AML-193 (cell line): ENCODE data around the gene ATP5MK.
"Not testable (repeated sequence)": the region's sequence is repeated elsewhere in the genome, so short reads cannot be mapped to it uniquely, and the experiment has no call there.

Source experiments
- DNase-seq, 2 experiments: peaks; one replicate each; lab custom pipeline; 2025; lab: John Stamatoyannopoulos, UW

The ATP5MK gene, protein sequence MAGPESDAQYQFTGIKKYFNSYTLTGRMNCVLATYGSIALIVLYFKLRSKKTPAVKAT

DNA sequence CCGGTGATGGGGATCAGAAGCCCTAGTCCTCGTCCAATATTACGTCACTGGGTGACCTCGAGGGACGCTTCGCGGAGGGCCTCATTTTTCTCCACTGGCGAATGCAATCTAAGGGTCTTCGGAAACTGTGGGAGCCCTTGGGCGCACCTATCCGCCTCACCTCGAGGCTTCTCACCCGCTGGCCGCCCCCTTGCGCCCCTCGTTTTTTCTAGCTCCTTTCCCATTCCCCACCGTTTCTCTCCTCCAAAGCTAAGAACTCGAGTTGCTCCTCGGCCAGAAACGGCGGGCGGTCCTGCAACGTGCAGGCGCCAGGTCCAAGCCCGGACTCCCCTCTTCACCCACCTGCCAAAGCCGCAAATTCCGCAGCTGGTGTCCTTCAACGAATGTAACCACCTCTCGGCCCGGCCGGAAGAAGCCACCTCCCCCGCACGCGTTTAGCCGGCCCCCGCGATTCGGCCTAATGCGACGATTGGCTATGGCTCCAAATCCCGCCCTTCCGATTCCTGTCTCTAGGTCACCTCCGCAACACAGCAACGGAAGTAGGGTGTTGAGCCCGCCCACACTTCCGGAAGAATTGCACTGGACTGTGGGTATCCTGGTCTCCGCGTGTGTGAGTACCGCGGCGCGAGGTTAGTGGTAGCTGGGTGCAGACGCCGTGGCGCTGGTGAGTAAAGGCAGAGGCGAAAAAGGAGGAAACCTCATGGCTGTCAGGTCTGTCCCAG, at the start of gene ATP5MK, which contains the start of gene PDCD11:
Gene ATP5MK, minus strand, starts transcription at position 409 of the 722 bp plus-strand sequence. CDS start 4,018 bp downstream, outside the sequence.
Gene PDCD11, plus strand, starts transcription at position 560 of the 722 bp plus-strand sequence. CDS start 1,801 bp downstream, outside the sequence.
- peak; percentile 98 for DNase-seq

DNA sequence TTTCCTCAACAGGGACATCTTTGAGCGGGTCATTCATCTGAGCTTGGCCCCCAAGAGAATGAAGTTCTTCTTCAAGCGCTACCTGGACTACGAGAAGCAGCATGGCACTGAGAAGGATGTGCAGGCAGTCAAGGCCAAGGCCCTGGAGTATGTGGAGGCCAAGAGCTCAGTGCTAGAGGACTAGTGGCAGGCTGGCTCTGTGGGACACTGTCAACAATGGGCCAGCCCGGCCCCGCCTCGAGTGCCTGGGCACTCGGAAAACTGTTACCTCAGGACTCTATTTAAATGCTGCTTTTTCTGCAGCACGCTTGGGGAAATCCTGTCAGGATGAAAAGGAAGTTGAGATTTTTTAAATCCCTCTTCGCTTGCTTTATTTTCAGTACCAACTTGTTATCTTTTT, 49.1 kb upstream of the ATP5MK start:
- DNase-seq, result no peak

DNA sequence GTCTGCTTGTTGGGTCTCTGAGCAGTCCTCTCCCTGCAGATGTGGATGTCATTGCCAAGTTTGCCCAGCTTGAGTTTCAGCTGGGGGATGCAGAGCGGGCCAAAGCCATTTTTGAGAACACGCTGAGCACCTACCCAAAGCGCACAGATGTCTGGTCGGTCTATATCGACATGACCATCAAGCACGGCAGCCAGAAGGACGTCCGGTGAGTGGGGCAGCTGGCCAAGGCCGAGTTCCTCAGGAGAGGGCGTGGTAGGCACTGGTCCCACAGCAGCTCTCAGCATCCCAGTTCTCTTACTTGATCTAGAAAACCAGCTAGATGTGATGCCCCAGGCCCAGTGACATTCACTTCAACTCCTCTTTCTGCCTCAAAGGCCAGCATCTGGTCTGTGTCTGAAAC, 48.2 kb upstream of the ATP5MK start:
- DNase-seq, result no peak

DNA sequence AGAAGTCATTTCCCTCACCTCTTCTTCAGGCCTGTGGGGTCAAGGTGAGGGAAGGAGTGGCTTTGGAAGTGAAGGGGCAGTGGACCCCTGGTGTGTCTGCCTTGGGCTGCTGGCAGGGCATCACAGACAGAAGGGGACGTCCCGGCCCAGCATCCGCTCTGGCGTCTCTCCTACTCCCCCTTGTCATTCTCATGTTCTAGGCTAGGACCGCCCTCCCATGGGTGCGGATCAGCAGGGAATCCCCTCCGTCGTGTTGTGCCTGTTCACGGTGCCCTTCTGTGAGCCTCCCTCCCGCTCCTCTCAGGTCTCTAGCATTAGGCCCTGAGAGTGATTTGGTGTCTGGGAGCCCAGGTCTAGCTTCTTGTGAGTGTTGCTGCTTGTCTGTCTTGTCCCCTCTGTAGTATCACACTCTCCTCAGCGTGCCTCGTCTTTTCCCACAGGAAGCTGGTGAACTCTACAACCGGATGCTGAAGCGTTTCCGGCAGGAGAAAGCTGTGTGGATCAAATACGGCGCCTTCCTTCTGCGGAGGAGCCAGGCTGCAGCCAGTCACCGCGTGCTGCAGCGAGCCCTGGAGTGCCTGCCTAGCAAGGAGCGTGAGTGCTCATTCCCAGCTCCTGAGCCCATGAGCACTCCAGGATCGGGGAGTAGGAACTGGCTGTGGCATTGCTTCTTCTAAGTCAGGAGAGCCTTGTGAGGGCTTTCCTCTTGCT, 47.4 kb upstream of the ATP5MK start:
- DNase-seq, result no peak

DNA sequence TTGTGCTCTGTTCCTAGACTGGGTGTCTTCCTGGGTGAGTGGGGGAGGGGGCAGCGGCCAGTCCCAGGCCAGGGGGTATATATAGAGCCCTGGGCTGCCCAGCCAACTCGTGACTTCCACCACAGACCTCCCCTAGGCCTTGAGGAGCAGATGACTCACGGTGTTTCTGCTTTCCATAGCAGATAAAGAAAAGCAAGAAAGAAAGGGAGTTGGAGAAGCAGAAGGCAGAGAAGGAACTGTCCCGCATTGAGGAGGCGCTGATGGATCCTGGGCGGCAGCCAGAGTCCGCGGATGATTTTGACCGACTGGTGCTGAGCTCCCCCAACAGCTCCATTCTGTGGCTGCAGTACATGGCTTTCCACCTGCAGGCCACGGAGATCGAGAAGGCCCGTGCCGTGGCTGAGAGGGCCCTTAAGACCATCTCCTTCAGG, 45.8 kb upstream of the ATP5MK start:
- DNase-seq, result no peak

DNA sequence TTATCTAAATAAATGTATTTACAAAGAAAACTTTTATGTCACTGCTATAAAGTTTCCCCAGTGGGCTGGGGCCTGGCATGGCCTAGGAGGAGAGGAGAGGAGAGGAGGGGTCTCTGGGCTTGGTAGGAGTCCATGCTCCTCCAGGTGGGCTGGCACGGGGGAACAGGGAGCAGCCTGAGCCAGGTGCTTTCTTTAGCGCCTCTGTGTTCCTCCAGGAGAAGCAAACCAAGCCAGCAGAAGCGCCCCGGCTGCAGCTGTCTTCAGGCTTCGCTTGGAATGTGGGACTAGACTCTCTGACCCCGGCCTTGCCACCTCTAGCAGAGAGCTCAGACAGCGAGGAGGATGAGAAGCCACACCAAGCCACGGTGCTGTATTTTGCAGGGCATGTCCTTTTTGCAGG, 45.3 kb upstream of the ATP5MK start:
- DNase-seq, result no peak

DNA sequence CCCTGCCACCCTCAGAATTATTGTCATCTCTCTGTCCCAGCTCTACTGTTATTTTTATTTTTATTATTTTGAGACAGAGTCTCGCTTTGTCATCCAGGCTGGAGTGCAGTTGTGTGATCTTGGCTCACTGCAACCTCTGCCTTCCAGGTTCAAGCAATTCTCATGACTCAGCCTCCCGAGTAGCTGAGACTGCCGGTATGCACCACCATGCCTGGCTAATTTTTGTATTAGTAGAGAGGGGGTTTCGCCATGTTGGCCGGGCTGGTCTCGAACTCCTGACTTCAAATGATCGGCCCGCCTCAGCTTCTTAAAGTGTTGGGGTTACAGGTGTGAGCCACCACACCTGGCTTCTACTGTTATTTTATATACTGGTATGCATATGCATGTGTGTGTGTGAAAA, 44.9 kb upstream of the ATP5MK start:
- no peak for DNase-seq

DNA sequence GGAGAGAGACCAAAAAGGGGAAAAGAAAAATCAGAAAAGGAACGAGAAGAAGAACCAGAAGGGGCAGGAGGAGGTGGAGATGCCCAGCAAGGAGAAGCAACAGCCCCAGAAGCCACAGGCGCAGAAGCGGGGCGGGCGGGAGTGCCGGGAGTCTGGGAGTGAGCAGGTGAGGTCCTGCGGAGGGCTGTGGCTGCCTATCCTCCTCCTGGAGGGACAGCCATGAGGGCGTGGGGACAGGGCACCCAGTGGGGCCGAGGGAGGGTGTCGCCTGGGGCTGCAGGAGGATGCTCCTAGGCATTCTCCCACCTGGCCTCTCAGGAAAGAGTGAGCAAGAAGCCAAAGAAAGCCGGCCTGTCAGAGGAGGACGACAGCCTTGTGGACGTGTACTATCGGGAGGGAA, 44.1 kb upstream of the ATP5MK start:
- DNase-seq, result no peak

DNA sequence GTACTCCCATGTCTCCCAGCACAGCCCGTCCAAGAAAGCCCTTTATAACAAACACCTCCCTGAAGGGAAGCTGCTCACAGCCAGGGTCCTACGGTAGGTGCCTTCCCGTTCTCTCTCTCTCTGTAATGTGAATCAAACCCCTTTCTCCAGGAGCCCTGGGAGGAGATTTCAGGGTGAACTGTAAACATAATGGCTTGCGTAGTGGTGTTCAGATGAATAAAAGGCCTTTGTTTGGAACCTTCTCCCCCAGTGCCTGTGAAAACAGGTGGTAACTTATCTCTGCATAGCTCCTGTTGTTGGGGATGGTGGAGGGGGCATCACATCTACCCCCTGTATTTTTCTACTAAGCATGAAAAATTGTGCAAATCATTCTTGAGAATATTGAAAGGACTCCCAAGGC, 43.5 kb upstream of the ATP5MK start:
- no peak for DNase-seq

DNA sequence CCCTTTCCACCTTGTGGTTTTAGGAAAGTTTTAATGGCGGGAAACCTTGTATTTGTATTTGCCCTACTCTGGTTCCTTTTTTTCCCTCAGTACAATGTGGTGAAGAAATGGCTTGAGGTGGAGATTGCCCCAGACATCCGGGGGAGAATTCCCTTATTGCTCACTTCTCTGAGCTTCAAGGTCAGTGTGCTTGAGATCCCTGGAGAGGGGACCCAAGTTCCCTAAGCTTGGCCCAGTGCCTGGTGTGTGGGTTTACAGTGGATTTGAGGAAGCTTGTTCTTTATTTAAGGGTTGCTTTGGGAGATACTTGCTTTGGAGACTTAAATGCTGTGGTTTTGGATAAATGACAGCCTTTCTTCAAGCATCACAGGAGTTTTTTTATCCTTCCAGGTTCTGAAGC, 37.6 kb upstream of the ATP5MK start:
- no peak for DNase-seq

DNA sequence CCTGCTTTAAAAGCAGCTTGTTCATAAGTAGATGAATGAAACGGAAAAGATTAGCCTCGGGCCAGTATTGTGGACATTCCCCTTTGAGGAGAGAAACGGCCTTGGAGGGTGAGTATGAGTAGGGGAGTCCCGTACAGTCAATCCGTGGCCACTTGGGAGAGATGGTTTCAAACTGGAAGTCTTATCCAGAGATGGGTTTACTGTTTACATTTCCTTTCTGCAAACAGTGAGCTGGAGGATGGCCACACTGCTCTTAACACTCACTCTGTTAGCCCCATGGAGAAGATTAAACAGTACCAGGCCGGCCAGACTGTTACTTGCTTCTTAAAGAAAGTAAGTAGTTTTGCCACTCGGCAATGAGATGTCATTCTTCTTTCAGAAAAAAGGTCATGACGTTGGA, 35.6 kb upstream of the ATP5MK start:
- no peak for DNase-seq

DNA sequence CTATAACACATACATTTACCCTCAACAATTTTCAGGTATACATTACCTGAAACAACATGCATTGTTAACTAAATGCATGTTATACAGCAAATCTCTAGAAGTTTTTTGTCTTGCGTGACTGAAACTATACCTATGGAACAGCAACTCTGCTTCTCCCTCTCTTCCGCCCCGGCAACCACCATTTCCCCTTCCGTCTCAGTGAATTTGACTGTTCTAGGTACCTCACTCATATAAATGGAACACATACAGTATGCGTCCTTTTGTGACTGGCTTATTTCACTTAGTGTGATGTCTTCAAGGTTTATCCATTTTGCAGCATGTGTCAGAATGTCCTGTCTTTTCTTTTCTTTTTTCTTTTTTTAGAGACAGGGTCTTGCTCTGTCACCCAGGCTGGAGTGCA, 33.4 kb upstream of the ATP5MK start:
- no peak for DNase-seq

DNA sequence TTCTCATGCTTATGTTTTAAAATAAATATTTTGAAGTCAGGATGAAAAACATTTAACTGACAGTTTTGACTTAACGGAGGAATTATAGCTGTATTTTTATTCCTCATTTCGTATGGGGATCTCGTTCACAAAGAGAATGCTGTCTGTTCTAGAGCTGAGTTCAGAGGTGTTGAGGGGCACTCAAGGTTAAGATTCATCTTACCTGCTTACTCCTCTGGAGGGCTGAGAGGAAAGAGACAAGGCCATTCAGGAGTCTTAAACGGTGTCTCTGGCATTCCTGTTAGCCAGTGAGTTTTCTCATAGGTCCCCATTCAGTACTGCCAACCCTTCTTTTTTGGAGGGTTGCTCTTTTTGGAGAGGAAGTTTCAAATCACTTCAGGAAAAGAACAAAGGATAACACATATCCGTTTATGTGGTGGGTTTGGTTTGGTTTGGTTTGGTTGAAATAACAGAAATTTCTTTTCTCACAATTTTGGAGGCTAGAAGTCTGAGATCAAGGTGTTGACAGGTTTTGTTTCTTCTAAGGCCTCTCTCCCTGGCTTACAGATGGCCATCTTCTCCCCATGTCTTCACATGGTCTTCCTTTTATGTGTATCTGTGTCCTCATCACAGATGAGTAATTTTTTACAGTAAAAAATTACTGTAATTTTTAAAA, 32.8 kb upstream of the ATP5MK start:
- DNase-seq, result no peak

DNA sequence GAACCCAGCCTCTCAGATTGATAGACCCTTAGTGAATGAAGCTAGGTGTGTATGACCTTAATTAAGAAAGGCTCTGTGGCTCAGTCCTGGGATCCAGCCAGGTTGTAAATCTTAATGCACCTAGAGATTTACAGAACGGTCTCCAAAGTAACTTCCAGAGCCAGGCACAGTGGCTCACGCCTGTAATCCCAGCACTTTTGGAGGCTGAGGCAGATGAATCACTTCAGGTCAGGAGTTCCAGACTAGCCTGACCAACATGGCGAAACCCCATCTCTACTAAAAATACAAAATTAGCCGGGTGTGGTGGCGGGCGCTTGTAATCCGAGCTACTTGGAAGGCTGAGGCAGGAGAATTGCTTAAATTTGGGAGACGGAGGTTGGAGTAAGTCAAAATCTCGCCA, 31.6 kb upstream of the ATP5MK start:
- no peak for DNase-seq

DNA sequence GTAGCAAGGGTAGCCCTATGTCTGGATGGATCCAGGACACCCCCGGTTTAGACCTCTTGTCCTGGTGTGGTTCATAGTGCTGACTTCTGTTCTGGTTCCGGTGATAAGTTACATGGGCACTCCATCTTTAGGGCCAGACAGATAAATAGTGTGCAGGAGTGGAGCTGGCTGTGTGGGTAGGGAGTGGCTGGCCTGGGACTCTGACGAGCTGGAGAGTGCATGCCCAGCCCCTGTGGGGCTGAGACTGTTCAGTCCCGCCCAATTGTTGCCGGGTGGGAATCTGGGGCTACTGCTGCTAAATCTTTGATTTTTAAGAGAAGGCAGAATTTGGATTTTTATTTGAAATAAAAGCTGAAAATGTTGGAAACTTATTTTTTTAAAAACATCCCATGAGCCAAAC, 27.5 kb upstream of the ATP5MK start:
- DNase-seq, result no peak

DNA sequence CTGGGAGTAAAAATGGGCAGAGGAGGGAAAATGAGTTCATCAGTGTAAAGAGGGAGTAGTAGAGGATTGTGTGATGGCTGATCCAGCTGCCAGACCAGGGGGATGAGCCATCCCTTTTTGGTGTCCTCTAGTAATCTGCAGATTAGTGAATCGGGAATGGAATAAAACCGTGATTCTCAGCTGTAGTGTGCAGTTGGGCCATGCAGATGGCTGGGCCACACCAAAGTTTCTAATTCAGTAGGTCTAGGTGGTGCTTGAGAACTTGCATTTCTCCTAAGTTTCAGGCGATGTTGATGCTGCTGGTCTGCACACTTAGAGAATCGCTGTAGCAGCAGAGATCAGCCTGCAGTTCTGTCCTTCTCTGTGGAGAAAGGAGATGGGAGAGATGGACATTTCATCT, 22.8 kb upstream of the ATP5MK start:
- no peak for DNase-seq

DNA sequence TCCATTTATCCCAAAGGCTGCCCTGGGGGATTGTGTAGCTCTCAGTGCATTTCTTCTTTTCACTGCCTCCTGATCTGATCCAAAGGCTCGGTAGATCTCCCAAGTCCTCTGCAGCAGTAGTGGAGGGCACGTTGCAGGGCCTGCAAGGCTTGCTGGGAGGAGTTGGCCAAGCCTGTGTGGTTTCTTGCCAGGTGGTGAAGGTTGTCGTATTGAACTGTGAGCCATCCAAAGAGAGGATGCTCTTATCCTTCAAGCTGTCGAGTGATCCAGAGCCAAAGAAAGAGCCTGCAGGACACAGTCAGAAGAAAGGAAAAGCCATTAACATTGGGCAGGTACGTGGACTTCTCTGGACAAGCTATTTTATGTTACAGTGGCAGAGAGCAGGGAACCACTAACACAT, 21.3 kb upstream of the ATP5MK start:
- no peak for DNase-seq

DNA sequence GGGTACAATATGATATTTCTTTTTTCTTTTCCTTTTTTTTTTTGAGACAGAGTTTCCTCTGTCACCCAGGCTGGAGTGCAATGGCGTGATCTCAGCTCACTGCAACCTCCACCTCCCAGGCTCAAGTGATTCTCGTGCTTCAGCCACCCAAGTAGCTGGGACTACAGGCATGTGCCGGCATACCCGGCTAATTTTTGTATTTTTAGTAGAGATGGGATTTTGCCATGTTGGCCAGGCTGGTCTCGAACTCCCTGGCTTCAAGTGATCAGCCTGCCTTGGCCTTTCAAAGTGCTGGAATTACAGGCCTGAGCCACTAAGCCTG, 20.8 kb upstream of the ATP5MK start:
- not testable (repeated sequence) for DNase-seq

DNA sequence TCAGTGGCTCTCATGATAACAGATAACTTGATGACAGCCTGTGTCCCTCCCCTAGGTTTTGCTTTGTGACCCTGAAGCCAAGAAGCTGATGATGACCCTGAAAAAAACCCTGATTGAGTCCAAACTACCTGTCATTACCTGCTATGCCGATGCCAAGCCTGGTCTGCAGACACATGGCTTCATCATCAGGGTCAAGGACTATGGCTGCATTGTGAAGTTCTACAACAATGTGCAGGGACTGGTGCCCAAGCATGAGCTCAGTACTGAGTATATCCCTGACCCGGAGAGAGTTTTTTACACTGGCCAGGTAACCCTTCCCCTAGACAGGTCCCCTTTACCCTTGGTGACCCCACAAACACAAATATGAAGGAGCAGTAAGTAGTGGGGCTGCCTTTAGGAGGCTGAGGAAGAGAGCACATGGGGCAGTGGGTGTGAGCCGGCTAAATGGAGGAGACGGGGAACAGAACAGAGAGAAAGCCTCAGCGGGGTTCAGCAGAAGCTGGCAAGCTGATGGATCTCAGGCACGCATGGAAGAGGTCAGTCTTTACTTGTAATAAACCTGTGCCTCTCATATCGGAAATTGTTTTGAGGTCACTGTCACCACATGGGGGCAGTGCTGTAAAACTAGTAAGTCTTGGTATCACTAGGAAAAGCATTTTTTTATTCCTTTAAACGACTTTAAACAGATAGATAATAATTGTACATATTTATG, 20.3 kb upstream of the ATP5MK start:
- DNase-seq, result peak; percentile 54 to 69

DNA sequence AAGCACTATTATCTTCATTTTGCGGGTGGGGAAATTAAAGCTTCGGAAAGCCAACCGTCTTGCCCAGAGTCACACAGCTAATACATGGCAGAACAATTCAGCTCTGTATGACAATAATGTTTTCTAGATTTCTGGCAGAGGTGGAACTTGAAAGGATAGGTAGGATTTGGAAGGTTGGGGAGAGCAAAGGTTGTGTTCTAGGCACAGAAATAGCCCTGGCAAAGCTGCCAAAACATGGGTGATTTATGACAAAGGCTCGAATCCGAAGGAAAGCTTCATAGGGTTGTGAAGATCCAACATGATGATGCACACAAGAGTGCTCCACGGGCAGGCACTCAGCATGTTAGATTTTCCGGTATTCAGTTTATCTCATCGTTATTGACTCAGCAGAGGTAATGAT, 19.3 kb upstream of the ATP5MK start:
- DNase-seq, result no peak

DNA sequence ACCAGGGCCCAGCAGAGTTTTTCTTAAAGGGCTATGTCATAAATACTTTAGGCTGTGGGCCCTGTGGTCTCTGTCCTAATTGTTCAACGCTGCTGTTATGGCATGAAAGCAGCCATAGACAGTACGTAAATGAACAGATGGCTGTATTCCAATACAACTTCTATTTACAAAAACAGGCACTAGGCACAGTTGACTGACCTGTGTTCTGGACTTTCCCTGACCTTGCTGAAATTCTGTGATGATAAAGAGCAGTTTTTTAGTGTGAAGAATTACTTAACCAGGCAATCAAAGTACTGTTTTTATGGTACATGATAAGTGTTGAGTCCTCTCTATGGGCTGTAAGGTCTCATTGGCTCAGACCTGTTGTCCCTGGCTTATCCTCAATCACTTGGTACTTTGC, 17.3 kb upstream of the ATP5MK start:
- no peak for DNase-seq

DNA sequence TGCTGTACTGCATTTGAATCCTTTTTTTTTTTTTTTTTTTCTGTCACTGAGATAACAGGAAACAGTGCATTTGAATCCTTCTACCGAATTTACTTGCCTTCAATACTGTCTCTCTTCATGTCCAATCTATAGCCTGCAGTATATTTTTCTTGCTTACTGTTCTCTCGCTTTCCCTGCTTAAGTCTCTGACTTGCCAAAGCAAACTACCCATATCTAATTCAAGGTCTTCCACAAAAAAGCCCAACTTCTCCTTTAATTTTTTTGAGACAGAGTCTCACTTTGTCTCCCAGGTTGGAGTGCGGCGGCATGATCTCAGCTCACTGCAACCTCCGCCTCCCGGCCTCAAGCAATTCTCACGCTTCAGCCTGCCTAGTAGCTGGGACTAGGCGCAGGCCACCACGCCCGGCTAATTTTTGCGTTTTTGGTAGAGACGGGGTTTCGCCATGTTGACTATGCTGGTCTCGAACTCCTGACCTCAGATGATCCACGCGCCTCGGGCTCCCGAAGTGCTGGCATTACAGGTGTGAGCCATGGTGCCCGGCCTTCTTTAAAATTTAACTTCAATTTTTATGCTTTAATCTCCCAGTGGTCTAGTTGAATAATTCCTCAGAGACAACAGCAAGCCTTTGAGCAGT, 1.0 kb upstream of the ATP5MK start:
- no peak for DNase-seq
